Left forelimb (tissue), 1 donor: Measurements from ENCODE around the gene FAM3C.

Experiments
- DNase-seq: peaks from one replicate; pipeline ENCODE4 v3.0.0-alpha.2; 2018; ENCODE audit warnings: low spot score

The FAM3C gene

DNA sequence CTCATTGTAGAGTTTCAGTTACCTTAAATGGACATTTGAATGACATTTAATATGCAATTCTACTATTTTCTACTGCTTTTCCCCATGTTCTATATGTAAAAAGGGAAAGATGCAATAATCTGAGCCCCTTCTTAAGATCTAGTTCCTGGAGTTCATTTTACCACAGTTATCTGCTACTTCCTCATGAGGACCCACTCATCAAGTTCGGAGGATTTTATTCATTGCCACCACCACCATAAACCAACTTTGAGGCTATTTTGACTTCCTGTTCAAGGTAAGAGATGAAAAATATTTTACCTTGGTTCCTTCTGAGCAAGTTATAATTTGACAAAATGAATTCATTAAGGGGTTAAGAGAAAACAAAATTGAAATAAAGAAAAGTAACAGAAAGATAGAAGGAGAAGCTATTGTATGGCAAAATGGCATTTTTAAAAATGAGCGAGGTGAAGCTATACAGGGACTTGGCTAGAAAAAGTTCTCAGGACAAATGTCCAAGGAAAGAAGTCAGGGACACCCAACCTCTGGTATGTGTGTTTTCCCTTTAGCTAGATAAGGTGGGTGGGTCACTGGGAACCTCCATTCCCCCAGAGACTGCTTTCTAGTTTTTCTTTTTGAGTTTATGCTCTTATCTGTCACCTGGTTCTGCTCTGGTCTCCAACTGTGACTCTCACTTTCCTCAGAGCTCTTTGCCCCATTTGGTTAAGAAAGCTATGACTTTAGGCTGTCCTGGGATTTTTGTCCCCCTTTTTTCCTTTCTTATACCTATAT is 14.9 kb upstream of the FAM3C start:
- DNase-seq, result no peak

DNA sequence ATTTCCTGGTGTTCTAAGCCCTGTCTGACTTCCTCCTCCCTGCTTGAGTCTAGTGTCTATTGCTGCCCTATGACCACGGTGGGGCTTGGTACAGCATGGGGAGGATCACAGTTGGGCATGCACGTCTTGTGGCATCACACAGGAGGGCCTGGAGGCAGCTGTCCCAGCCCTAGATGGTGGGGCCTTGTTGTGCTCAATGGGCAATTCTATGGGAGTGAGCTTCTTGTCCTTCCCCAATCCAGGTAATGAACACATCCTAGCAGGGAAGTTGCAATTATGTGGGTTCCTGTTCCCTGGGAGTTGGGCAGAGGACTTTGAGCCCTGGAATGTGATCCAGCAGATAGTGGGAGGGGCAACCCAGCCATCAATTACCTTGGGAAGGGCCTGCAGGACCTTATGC is 10.8 kb upstream of the FAM3C start:
- no peak for DNase-seq

DNA sequence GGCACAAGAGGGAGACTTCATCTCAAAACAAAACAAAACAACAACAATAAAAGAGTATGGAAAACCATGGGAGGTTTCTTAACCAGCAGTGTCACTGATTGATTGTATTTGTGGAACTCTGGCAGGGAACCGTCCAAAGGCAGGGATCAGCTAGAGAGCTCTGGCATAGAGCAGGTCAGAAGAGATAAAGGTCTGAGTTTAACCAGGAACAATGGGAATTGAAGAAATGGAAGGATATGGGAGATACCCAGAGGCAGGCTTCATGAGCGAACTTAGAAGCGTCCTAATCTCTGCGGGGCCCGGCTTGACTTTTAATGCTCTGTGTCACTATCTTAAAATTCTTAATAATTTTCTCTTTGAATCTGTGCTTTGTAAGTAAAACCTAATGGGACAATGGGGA is 10.4 kb upstream of the FAM3C start:
- DNase-seq, result no peak

DNA sequence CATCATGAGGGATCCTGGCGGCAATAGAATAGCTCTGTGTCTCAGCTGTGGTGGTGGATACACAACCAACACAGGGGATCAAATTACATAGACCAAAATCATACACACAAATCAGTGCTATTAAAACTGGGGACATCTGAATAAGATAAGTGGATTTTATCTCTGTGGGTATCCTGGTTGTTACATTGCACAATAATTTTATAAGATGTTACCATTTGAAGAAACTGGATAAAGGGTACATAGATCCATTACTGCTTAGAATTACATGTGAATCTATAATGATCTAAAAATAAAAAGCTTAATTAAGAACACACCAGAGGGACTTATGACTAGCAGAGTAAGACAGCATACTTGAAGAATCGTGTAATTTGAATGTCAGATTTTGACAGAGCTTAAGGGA is 8.2 kb upstream of the FAM3C start:
- no peak for DNase-seq

DNA sequence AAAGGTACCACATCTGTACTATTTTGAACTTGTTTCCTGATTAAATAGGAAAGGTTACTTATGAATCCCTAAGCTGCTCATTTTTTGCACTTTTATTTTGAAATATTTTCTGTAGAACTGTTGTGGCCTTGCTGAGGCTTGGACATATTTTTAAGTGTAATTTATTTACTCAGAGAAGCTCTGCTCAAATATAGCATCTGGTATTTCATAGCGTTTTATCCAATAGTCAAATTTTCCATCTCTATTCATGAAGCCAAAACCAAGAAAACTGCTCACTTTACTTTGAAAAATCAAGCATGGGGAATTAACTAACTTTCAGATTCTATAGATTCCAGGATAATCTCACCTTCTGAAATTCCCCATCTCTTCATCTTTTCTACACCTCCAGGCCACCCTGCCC is 6.6 kb upstream of the FAM3C start:
- DNase-seq, result no peak

DNA sequence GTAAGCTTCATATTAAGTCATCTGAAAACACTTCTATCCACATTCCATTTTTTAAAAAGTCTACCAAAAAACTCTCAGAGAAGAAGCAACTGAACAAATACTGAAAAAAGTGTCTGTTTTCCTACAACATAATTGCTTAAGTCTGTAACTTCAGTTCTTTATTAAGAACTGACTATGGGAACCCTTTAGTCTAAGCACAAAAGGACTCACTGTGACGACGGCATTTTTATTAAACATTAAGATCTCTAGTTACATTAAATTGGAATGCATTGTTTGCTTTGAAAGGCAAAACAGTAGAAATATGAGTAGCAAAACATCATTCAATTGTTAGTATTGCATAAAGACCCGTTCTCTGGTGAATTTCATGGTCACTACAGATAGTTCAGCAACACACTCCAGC is 5.8 kb upstream of the FAM3C start:
- no peak for DNase-seq

DNA sequence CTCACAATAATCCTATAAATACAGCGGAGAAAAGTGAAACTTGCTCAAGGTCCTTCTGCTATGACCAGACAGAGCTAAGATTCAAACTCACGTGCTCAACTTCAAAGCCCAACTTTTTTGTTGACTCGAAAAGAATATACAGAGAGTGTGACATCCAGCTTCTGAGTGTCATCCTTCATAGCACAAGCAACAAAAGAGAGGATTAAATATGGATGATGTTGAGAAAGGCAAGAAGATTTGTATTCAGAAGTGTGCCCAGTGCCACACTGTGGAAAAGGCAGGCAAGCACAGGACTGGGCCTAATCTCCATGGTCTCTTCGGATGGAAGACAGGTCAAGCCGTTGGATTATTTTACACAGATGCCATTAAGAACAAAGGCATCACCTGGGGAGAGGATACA is 2.1 kb upstream of the FAM3C start:
- DNase-seq, result no peak

DNA sequence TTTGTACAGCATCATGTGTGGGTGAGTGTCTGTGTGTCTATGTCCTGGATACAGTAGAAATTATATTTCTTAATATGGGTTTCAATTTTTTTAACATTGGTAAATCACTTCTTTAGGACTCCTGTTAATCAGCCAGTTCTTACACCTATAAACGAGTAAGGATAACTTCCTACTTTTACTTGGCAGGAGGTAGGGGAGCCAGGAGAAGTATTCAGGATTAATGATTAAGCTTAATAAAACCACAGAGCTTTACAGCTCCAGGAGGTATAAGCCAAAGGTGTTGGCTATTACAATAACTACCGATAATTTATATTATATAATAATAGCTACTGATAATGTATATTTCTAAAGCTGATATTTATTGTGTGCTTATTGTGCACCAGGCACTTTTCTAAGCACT is 1.7 kb upstream of the FAM3C start:
- no peak for DNase-seq

DNA sequence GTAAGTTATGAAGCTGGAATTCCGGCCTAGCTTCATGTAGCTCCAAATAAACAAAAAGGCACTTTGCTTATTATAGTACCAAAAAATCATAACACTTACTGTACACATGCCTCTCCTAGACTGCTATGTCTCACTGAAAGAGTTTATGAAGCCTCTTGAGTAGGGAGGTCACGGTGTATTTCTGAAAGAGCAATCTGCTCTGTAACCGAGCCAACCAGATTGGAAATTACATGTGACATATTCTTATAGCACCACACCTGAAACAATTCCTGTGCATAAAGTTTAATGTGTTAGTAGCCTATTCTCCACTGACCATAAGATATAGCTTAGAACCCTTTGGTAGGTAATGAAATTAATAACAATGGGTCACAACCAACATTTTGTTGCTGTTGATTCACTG is 1.3 kb upstream of the FAM3C start:
- DNase-seq, result no peak

DNA sequence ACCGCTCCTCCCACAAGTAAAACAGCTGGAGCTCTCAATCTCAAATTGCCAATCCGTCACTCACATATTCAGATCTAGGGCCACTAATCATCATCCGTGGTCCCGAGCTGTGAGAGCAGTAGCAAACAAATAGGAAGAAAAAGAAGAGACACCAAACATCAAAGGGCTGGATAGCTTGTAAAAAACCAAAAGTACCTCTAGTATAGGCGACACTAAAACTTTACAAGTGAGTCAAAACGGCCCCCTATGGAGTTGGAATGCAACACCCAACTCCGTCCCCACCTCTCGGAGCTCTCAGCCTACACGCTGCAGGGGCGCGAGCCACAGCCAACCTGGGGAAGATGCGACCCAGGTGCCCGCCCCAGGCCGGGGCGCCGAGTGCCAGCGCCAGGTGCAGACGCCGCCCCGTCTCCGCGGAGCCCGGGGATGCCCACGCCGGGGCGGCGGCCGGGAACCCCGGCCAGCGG is 581 bp downstream of the FAM3C start:
- no peak for DNase-seq

DNA sequence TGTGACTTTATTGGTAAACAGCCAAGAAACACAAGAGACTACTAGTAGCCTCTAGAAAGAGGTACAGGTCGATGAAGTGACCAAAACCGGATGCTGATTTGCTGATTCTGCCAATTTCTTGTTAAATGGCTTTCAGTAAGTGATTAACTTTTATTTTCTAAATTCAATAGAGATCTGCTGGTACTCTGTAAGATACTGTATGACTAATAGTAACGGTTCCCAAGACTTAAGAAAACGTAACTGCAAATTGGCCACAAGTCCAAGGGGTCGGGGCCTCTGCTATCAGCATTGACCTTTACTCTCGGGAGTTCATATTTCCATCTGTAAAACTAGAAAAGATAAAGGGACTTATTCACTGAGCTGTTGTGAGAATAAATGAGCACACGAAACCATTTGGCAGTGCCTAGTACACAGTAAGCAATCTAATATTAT is 1.4 kb downstream of the FAM3C start:
- DNase-seq, result no peak

DNA sequence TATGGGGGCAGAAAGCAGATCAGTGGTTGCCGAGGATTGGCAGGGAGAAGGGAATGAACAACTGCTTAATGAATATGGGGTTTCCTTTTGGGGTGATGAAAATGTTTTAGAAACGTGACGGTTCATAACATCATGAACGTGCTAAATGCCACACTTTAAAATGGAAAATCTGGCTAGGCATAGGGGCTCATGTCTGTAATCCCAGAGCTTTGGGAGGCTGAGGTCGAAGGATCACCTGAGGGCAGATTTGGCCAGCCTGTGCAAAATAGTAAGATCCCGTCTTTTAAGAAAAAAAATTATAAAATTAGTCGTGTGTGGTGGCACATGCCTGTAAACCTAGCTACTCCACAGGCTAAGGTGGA is 3.1 kb downstream of the FAM3C start:
- no peak for DNase-seq

DNA sequence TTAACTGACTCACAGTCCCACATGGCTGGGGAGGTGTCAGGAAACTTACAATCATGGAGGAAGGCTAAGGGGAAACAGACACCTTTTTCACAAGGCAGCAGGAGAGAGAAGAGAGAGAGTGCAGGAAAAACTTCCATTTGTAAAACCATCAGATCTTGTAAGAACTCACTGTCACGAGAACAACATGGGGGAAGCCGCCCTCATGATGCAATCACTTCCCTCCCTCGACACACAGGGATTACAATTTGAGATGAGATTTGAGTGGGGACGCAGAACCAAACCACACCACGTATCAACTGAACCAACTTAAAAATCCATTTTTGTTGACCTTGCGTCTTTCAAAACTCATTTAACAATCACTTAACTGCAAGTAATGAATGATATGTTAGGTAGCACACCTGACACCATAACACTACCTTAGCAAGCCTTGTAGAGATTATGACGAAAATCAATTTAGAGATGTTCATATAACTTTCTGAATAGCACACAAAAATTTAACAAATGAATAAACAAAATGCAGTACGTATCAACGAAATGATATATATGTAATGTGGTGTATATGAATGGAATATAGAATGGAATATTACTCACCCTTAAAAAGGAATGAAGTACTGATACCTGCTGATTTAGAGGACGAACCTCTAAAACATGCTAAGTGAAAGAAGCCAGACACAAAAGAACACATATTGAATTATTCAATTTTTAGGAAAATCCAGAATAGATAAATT is 3.7 kb downstream of the FAM3C start:
- no peak for DNase-seq

DNA sequence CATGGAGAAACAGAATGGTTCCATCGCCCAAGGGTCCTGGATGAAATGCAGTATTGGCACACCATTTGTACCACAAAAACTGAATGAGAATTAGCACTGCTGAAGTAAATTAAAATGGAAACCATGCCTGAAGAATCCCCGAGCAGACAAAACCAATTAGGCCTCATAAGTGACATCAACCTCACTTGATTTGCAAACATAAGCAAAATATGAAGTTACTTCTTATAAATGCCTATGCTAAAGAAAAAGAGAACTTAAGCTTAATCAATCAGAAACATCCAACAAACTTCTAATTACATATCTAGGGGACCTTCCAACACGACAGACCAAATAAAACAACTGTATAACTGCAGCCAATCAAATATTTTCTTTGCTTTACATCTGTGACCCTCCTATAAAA is 4.4 kb downstream of the FAM3C start:
- no peak for DNase-seq

DNA sequence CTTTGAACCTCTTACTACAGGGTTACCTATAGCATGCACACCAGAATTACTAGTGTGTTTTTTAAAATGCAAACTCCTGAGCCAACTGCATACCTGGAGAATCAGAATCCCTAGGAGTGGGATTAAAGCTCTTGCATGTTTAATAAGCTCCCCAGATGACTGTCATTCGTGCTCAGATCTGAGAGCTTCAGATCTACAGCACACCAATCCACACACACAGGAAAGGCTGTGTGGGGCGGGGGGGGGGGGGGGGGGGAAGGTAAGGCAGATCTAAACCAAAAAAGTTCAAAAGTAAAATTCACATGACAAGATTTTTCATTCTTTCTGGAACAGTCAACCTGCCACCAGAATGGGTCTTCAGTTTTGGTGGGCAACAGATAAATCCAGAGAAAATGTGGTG is 5.5 kb downstream of the FAM3C start:
- no peak for DNase-seq

DNA sequence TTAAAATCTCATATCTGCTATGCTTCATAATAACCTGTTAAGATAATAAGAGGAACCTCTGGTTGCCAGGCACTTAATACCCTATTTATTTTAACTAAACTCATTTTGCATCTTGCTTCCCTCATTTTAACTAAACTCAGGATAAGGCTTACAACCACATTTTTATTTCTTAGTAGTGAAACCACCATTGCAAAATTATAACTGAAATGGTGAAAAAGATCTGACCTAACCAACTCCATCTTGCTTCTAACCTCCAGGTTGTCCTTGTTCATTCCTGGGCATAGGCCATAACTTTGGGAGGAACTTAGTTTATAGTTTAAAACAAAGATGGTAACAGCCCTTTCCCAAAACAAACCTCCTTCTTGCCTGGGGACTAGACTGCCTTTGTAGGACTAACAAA is 6.0 kb downstream of the FAM3C start:
- DNase-seq, result no peak

DNA sequence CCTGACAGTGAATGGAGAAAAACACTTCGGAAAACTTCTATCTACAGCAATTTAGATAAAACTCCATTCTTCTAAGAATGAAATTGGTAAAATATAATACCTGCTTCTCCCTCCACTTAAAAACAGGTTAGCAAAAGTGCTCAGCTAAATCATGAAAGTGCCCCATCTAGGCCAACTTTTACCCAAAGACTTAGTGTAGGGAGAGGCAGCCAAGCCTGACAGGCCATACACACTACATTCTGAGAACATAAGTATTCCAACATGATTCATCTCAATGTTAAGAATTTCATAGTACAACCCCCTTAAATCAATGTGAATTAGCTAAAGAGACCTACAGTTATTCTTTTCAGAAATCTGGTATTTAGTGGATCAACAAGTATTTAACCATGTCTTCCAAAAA is 7.2 kb downstream of the FAM3C start:
- no peak for DNase-seq

DNA sequence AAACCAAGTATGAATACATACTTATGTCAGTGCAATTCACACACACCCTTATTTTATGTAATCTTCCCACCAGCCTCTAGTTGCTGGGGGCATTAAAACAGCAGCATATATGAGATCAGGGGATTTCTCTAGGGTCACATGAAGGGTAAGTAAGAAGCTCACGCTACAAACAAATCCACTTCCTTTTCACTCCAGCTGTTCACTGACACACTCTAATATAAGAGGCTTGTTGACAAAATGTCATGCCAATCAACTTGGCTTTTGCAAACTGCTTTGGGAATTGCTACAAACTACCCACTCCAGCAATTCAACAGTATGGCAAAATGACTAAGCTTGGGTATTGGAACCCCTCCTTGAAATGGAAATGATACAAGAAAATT is 10.3 kb downstream of the FAM3C start:
- no peak for DNase-seq

DNA sequence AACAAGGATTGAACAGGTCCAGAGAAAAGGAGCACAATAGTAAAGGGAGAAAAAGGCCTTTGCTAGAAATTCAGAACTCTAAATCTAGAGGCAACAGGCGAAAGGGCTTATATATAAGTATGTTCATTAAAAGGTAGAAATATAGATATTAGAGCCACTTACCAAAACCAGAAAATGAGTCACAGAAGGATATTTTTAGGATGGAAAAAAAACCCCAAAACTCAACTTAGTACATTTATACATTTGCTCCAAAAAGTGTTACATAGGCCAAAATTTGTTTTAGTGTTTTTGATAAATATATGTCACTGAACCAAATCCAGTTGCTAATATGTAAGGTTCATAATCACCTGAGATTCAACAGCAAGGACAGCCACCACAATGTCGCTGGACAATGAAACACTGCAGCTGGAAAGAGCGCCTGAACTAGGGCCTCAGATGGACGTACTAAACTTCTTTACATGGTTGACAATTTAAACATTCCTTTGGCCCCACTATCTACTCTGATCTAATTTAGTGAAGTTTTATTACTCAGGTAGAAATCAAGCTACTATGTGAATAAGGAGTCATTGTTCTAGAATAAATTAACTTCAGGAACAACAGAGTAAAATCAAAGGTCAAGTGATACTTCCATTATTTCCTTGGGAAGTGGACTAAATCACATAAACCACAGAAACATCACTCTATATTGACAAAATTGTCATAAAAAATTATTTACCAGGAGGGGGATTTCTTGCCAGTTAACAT is 10.9 kb downstream of the FAM3C start:
- no peak for DNase-seq

DNA sequence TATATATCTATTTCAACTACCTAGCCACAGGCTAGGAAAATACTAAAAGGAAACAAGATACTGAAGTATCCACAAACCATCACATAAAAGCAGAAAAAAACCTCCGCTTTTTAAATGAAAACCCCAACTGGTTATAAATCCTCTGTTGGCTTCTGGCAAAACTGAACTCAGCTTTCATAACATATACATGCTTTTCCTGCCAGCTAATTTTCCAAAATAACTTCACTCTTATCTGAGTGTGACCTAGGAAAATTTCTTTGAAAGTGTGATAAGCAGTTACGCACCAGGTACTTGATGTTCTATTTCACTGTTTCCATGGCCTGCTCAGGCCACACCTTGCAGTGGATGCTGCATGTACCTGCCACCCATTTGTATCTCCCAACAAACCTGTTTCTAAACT is 11.8 kb downstream of the FAM3C start:
- no peak for DNase-seq

DNA sequence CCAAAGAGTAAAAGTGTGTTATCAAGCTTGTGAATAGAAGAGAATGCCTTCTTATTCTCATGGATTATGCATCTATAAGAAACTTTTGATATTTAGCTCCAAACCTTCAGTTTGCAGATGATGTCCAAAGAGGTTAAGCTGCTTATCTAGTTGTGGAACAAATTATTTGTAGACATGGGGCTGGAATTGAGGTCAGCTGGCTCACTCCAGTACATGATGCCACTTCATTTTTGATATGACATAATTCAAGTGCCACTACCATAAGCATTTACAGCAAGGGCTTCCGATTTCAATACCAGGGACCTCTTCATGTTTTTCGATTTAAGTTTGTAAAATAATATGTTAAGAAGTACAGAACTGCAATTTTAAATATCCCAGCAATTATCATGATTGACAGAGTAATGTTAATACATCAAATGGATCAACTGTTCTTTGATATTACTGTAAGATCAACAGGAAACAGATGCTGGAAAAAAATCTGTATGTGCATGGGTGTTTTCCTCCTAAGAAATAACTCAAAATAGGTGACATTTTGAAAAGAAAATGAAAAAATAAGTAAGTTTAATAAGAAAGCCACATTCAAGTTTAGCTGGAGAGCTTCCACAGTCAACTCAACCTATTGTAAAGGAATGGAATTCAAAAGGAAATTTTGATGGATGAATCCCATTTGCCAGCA is 12.7 kb downstream of the FAM3C start:
- DNase-seq, result no peak

DNA sequence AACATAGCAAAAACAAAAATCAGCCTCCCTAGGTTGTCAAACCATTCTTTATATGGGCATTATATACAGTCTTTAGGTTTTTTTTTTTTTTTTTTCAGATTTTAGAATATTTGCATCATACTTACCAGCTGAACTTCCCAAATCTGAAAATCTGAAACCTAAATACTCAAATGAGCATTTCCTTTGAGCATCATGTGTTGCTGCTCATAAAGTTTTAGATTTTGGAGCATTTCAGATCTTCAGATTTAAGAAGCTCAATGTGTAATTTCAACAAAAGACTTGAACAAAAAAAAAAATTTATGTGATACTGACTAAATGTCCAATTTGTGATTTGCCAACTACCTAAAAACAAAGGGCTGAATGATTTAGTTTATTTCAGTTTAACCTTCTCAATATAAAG is 13.6 kb downstream of the FAM3C start:
- no peak for DNase-seq

DNA sequence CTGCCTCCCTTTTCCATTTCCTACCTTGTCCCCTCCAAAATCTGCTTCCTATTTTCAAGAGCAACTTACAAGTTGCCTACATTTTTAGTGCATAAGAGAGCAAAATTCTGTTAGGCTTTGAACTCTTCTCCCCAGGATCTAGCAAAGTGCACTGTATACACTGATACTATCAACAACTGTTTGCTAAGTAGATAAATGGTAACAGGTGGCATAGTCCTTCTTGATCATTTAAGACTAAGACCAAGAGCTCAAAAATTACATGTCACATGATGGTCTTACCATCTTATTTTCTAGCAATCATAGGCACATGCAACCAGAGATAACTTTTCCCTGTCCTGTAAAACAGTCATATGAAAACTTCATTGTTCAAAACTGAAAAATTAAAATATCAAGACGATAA is 16.2 kb downstream of the FAM3C start:
- DNase-seq, result no peak
